Small intestine (tissue), 7 donors: ENCODE measurements around the gene CST6. TPM values are rescaled to one million over a fixed set of nuclear protein-coding genes. Genes with fewer than 3 reads are reported as not detected.
"Not testable (repeated sequence)": the region's sequence is repeated elsewhere in the genome, so short reads cannot be mapped to it uniquely, and the experiment has no call there.

Experiments used
- DNase-seq, 2 donors: peaks; one replicate each; pipeline versions ENCODE4 v3.0.0 to v3.0.0-alpha.2; 2013
- FAIRE-seq: peaks from 2 replicates; lab custom pipeline; 2012; peaks lifted over from hg19 to GRCh38; lab: Jason Lieb, UNC
- H3K27ac ChIP-seq, 3 donors: one replicate each; pipeline ENCODE4 v1.5.1; 2013; ENCODE audit warnings: low read length in 2 of 3, mild to moderate bottlenecking in 2 of 3, control low read depth in 1 of 3, inconsistent platforms in 1 of 3, low read depth in 1 of 3, moderate library complexity in 1 of 3
- H3K27me3 ChIP-seq, 3 donors: one replicate each; pipeline ENCODE4 v1.6.1; 2013; ENCODE audit warnings: low read length in 3 of 3, inconsistent platforms in 1 of 3; ENCODE audit not compliant: control insufficient read depth in 3 of 3, insufficient read depth in 3 of 3
- H3K36me3 ChIP-seq, 3 donors: one replicate each; pipeline ENCODE4 v1.6.1; 2013; ENCODE audit warnings: low read length in 3 of 3, inconsistent platforms in 1 of 3, low read depth in 1 of 3, mild to moderate bottlenecking in 1 of 3, moderate library complexity in 1 of 3; ENCODE audit not compliant: control insufficient read depth in 3 of 3, insufficient read depth in 2 of 3
- H3K4me1 ChIP-seq, 3 donors: one replicate each; pipeline ENCODE4 v1.6.1; 2013; ENCODE audit warnings: low read length in 2 of 3, inconsistent platforms in 1 of 3, low read depth in 1 of 3, mild to moderate bottlenecking in 1 of 3, moderate library complexity in 1 of 3; ENCODE audit not compliant: control insufficient read depth in 3 of 3, insufficient read depth in 2 of 3
- H3K4me3 ChIP-seq, 3 donors: one replicate each; pipeline ENCODE4 v1.5.1; 2013; ENCODE audit warnings: low read length in 3 of 3, control low read depth in 1 of 3, inconsistent platforms in 1 of 3, low read depth in 1 of 3, mild to moderate bottlenecking in 1 of 3, moderate library complexity in 1 of 3
- H3K9me3 ChIP-seq, 2 donors: one replicate each; pipeline ENCODE4 v1.6.1; 2013; ENCODE audit warnings: low read depth in 1 of 2, low read length in 1 of 2; ENCODE audit not compliant: control insufficient read depth in 2 of 2, insufficient read depth in 1 of 2
- WGBS, 3 donors: extraction: QIAGEN DNeasy Blood & Tissue Kit; methylation state at CpG; one replicate each; pipeline ENCODE4 v1.1.7; 2013; 5-methylcytosine and 5-hydroxymethylcytosine counted together
- polyA plus RNA-seq, 4 donors: library from polyadenylated mRNA; stranded (reverse) in 3 of 4; unstranded in 1 of 4; fragments of 200-250 nt in 3 of 4; fragments of 120-200 nt in 1 of 4; gene quantifications; one replicate each; pipeline versions ENCODE4 v1.2.1 to v1.2.3, GENCODE V29; 2013
- donor health status: healthy with polysubstance abuse.
- donor health status: control.
- donor health status: control.
- donor health status: Bipolar disorder and iron deficiency.
- donor health status: healthy.

CST6 gene
- polyA plus RNA-seq, 4 donors: not detected

DNA sequence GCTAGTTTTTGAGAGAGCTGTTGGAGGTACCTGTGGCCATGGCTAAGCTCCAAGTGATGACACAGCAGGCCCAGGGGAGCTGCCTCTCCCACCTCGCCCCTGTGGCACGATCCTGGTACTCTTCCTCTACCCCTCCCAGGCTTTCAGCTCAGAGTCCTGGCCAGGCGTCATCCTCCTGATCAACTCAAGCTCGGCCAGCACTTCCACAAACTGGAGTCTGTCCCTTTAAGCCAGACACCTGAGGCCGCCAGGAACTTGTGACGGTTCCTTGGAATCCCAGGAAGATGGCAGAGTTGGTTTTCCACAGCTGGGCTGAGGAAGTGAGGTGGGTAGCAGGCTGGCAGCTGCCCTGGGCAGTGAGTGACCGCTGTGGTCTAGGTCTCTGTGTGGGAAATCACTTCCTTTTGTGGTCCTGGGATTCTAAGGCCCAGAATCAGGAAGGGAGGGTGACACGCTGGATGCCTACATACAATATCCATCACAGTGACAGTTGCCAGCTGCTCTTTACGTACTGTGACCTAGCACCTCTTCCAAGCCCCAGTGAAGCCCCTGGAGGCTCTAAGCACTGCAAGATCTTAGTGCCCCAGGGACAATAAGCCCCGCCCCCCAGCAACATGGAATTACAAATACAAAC, 3.2 kb upstream of the CST6 start:
- no peak for DNase-seq
- H3K27me3 ChIP-seq: peaks cover 0 to 50% (median 12%) of the 10 kb centered on the region in 3 donors
- peaks cover 0 to 32% (median 2%) of the 10 kb centered on the region in 3 donors for H3K36me3 ChIP-seq
- no peak overlapping the region for H3K27ac ChIP-seq
- H3K9me3 ChIP-seq: no peaks in the 10 kb centered on the region
- FAIRE-seq: no peak
- peaks cover 0 to 2% (median under 1%) of the 10 kb centered on the region in 3 donors for H3K4me1 ChIP-seq
- WGBS, 3 donors: 56 to 63% (median 60%) methylated on average over 10 of the region's 10 CpGs
- H3K4me3 ChIP-seq: no peak overlapping the region

DNA sequence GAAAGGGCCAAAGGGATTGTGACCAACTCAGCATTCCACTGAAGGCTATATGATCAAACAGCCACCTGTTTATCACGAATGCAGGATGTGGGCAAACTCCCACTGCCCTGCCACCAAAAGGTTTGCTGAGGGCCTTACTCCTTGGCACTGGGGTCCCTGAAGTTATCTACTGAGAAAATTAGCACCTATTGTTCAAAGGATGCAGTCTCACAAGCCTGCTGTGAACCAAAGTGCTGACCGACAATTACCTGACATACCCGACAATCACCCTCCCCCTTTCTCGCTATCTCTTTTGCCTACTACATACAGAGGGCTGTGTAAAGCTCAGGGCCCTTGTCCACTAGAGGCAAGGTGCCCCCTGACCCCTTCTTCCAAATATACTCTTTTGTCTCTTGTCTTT, 1.8 kb upstream of the CST6 start:
- not testable (repeated sequence) for H3K4me3 ChIP-seq, FAIRE-seq, H3K27ac ChIP-seq, H3K9me3 ChIP-seq, H3K4me1 ChIP-seq, DNase-seq
- H3K36me3 ChIP-seq: peaks cover 0 to 20% (median 0%) of the 10 kb centered on the region in 3 donors
- WGBS, 3 donors: 60 to 77% (median 63%) methylated on average over 4 of the region's 4 CpGs
- H3K27me3 ChIP-seq: peaks cover 0 to 54% (median 15%) of the 10 kb centered on the region in 3 donors

DNA sequence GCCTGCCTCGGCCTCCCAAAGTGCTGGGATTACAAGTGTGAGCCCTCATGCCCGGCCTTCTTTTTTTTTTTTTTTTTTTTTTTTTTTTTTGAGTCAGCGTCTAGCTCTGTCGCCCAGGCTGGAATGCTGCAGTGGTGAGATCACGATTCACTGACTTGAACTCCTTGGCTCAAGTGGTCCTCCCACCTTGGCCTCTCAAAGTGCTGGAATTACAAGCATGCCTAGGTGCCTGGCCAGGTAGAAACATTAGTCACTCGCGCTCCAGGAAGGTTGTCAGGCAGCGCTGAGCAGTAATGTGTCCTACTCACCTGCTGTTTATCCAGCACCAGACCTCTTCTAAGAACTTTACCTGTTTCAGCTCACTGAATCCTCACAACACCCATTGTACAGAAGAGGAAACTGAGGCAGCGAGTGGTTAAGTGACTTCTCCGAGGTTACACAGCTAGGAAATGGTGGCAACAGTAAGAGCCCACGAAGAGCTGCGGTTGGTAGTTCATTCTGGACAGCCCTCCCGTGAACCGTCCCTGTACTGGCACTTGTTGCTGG, 496 bp upstream of the CST6 start:
- H3K4me1 ChIP-seq: peaks cover 0 to 2% (median 0%) of the 10 kb centered on the region in 3 donors
- H3K9me3 ChIP-seq: no peaks in the 10 kb centered on the region
- DNase-seq: no peak
- no peak overlapping the region for H3K27ac ChIP-seq
- WGBS, 3 donors: 28 to 47% (median 43%) methylated on average over 12 to 14 of the region's 14 CpGs
- FAIRE-seq: no peak
- peaks cover 0 to 10% (median 0%) of the 10 kb centered on the region in 3 donors for H3K36me3 ChIP-seq
- no peak overlapping the region for H3K4me3 ChIP-seq
- H3K27me3 ChIP-seq: peaks cover 0 to 54% (median 15%) of the 10 kb centered on the region in 3 donors

DNA sequence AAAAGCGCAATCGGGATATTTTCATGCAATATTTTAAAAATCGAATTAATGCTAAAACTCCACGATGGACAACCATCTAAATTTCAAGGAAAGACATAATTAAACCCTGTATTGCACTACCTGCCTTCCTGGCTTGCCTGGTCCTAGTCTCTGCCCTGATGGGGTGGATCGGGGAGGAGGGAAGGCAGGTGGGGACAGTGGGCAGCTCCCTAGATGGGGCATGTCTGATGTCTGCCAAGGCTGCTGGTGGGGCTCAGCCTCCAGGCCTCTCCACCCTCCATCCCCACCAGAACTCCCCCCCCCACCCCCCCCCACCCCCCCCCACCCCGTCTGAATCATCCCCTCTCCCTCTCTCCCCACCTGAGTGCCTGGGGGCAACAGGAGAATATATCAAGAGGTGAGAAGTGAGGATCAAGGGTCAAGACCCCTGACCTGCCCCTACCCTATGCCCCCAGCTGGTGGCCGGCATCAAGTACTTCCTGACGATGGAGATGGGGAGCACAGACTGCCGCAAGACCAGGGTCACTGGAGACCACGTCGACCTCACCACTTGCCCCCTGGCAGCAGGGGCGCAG, 650 bp downstream of the CST6 start:
- Histone ChIP-seq H3K4me3 (no peak overlapping the region), H3K27ac (no peak overlapping the region), H3K9me3 (no peaks in the 10 kb centered on the region), H3K27me3 (peaks cover 0 to 54% (median 15%) of the 10 kb centered on the region in 3 donors), H3K36me3 (no peaks in the 10 kb centered on the region), H3K4me1 (peaks cover 0 to 2% (median 0%) of the 10 kb centered on the region in 3 donors)
- FAIRE-seq (no peak), DNase-seq (no peak)
- WGBS, 3 donors: 51 to 62% (median 60%) methylated on average over 11 of the region's 12 CpGs

DNA sequence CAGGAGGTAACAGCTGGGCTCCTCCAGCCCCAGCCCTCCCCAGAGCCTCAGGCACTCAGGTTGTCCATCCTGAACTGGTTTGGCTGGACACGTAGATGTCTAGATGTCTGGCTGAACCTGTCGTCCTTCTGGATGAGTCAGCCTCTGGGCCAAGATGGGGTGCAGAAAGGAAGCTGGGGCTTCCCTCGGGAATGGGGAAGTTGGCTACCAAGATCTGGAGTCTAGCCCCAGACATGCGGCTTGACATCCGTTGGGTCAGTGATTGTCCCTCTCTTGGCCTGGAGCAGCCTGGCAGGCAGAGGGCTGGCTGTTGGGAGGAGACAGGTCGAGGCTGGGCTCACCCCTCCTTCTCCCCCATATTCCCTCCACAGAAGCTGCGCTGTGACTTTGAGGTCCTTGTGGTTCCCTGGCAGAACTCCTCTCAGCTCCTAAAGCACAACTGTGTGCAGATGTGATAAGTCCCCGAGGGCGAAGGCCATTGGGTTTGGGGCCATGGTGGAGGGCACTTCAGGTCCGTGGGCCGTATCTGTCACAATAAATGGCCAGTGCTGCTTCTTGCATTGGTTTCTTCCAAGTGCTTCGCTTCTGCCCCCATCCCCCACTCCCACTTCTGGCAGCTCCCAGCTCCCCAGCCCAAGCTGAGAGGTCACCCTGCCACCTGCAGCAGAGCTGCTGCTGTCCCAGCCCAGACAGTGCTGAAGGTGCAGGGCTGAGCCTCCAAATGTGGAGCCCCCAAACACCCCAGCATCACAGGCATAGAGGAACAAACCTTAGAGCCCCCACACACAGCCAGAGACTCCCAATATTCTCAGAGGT, 1.3 kb downstream of the CST6 start:
- WGBS, 3 donors: 35 to 49% (median 41%) methylated on average over 11 to 12 of the region's 12 CpGs
- FAIRE-seq (no peak), DNase-seq (no peak)
- peaks cover 0 to 2% (median 0%) of the 10 kb centered on the region in 3 donors for H3K4me1 ChIP-seq
- H3K27ac ChIP-seq: no peak overlapping the region
- H3K4me3 ChIP-seq: no peak overlapping the region
- peaks cover 0 to 50% (median 15%) of the 10 kb centered on the region in 3 donors for H3K27me3 ChIP-seq
- no peaks in the 10 kb centered on the region for H3K9me3 ChIP-seq
- H3K36me3 ChIP-seq: no peaks in the 10 kb centered on the region

DNA sequence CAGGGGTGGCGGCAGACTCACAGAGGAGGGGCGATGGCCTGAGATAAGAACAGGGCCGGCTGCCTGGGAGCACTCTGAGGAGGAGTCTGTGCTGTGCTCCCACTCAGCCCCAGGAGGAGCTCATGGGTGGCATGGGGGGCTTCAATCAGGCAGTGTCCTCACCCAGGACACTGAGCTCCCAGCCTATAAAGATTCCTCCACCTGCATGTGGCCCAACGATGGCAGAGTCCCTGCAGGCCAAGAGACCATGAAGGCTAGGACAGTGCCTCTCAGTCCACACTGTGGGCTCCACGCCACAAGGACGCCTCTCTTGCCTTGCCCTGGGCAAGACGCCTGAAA, 1.9 kb downstream of the CST6 start:
- peaks cover 0 to 2% (median 0%) of the 10 kb centered on the region in 3 donors for H3K4me1 ChIP-seq
- no peak for FAIRE-seq
- H3K9me3 ChIP-seq: no peaks in the 10 kb centered on the region
- DNase-seq: no peak
- no peak overlapping the region for H3K4me3 ChIP-seq
- no peaks in the 10 kb centered on the region for H3K36me3 ChIP-seq
- WGBS, 3 donors: 56 to 69% (median 66%) methylated on average over 7 of the region's 7 CpGs
- H3K27ac ChIP-seq: no peak overlapping the region
- peaks cover 0 to 45% (median 15%) of the 10 kb centered on the region in 3 donors for H3K27me3 ChIP-seq

DNA sequence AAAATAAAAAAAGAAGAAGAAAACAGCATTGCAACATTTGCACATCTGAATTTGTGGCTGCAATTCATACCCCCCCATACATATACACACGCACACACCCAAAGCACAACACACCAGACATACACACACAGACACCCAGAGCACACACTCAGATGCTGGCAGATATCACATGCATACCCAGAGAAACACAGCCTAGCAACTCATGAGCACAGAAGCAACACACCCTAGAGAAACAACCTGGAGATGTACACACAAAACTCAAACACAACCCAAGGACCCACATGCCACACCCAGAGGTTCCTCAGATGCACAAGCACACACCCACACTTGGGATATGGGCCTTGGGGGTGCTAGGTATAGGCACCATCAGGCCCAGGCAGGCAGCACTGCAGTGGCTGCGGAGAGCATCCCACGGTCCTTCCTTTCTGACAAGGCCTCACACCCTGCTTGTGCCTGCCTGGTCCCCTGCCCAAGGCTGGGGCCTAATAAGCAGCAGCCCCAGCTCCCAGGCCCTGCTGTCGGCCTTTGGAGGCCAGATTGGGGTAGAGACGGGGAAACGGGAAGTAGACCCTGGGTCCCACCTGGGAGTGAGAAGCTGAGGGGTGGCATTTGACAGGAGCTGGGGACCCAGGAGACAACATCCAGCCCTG, 3.1 kb downstream of the CST6 start:
- Histone ChIP-seq H3K4me3 (no peak overlapping the region), H3K9me3 (no peaks in the 10 kb centered on the region), H3K36me3 (no peaks in the 10 kb centered on the region), H3K27me3 (peaks cover 0 to 39% (median 15%) of the 10 kb centered on the region in 3 donors), H3K4me1 (peaks cover 0 to 2% (median 0%) of the 10 kb centered on the region in 3 donors), H3K27ac (no peak overlapping the region)
- WGBS, 3 donors: 88 to 96% (median 93%) methylated on average over 6 of the region's 6 CpGs
- FAIRE-seq (no peak), DNase-seq (no peak)

DNA sequence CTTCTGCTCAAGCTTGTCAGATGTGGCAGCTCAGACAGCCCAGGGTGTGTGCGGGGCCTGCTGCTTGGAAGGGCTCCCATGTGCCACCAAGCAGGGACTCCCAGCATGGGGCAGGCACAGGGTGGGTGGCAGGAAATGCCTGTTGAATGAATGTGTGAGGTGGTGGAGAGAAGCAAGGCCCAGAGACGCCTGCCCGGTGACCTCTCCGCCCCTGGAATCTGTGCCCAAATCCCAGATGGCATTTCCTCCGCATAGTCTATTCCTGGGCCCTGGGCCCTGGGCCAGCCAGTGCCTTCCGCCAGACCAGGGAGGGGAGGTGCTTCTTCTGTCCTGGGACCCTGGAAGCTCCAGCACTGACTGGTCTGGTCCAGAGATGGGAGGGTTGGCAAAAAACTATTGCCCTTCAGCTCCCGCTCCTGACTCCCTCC, 3.7 kb downstream of the CST6 start:
- Histone ChIP-seq H3K27ac (no peak overlapping the region), H3K36me3 (no peaks in the 10 kb centered on the region), H3K9me3 (no peaks in the 10 kb centered on the region), H3K4me1 (peaks cover 0 to 2% (median 0%) of the 10 kb centered on the region in 3 donors), H3K27me3 (peaks cover 0 to 34% (median 15%) of the 10 kb centered on the region in 3 donors), H3K4me3 (no peak overlapping the region)
- no peak for FAIRE-seq
- 83 to 96% (median 89%) methylated on average over 5 to 7 of the region's 7 CpGs for WGBS, 3 donors
- no peak for DNase-seq
